Measurements from ENCODE around the gene KRTCAP2. TPM values are rescaled to one million over a fixed set of nuclear protein-coding genes. Genes with fewer than 3 reads are reported as not detected.

KRTCAP2 gene
- total and polyA plus RNA-seq, 10 of the 15 experiments (the other 5 are each of a cell fraction or from before 2014, with no cell fraction given): 61.3 to 238 (median 141) TPM

DNA sequence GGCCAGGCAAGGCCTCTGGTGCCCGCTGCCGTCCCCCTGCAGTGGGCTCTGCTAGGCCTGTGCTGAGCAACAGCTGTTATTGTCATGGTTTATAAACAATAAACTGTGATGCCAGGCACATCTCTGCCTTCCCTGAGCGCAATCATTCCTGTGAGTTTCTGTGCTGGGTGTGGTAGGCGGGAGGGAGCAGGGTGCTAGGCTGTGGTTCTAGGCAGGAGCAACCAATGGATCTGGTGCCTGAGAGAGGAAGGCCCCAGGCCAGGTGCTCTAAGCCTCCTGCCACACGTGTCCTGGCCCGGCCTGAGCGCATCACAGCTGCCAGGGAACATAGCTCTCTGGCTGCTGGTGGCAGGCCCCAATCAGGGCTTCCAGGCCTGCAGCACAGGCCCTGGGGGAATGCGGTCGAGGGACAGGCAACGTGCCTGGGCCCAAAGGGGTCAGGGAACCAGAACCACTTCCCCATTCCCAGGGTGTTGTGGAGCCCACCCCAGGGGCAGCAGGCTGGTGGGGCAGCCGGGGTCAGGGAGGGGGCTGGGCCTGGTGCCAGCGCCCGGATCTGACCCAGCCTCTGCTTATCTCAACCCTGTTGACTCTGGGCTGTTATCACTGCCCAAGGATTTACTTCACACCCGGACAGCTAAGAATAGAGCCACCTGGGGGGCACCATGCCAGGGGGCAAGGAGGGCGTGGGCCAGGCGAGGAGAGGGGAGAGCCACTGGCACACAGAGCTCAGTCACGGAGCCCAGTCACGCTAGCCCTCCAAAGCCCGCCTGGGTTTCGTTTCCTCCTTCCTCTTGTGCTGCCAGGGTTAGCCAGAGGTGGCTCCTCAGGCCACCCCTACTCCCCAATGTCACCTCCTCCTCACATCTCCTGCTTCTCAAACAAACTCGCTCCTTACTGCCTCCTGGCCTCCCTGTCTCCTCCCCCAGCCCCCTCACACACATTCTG is 12.0 kb upstream of the KRTCAP2 start (continued):
- TF ChIP-seq ATF7 (IDR thresholded peaks at IDR 0.05; ENCODE audit: low read depth) (no peak), USF2 (IDR thresholded peaks at IDR 0.05; ENCODE audit: borderline replicate concordance, low read depth, low read length) (no peak), FOXK2 (IDR thresholded peaks at IDR 0.05) (no peak), IRF3 (IDR thresholded peaks at IDR 0.05) (no peak), ASH2L (IDR thresholded peaks at IDR 0.05; ENCODE audit: borderline replicate concordance, low read depth) (no peak)
- TF ChIP-seq, protein P1, sequence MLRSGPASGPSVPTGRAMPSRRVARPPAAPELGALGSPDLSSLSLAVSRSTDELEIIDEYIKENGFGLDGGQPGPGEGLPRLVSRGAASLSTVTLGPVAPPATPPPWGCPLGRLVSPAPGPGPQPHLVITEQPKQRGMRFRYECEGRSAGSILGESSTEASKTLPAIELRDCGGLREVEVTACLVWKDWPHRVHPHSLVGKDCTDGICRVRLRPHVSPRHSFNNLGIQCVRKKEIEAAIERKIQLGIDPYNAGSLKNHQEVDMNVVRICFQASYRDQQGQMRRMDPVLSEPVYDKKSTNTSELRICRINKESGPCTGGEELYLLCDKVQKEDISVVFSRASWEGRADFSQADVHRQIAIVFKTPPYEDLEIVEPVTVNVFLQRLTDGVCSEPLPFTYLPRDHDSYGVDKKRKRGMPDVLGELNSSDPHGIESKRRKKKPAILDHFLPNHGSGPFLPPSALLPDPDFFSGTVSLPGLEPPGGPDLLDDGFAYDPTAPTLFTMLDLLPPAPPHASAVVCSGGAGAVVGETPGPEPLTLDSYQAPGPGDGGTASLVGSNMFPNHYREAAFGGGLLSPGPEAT (IDR thresholded peaks at IDR 0.05; ENCODE audit: low read depth): no peak; the same call in 1 of the 2 replicates
- TF ChIP-seq, protein P2, sequence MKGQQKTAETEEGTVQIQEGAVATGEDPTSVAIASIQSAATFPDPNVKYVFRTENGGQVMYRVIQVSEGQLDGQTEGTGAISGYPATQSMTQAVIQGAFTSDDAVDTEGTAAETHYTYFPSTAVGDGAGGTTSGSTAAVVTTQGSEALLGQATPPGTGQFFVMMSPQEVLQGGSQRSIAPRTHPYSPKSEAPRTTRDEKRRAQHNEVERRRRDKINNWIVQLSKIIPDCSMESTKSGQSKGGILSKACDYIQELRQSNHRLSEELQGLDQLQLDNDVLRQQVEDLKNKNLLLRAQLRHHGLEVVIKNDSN (IDR thresholded peaks at IDR 0.05; ENCODE audit: borderline replicate concordance, extremely low read length, insufficient read depth, low read depth, low read length): no peak

Measured in GM12878 (cell line).